ENCODE results near the gene FBXO22.

Gene FBXO22

DNA sequence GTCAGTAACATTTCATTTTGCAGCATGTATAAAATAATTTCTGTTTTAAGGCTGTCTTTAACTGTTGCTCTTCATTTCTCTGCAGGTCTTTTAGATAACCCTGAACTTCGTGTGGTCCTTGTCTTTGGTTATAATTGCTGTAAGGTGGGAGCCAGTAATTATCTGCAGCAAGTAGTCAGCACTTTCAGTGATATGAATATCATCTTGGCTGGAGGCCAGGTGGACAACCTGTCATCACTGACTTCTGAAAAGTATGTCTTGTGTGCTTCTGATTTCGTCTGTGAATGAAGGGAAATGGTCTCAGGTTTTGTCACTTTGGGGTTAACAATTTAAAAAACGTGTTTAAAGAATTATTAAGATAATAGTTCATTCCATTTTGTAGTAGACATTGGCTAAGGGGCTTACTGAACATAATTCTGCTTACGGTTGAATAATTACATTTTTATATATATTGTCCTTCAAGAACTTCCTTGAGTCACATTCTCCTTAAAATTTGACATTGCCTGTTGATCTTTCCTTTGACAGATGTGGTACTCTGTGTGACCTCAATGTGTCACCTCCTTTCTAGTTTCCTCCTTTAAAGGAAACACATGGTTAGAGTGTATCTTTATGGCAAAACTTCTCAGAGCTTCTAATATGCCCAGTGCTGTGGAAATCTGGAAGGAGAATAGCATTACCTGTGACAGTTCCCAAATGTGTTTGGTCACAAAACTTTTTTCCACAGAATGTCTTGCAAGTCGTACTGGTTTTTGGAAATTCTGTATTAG lies 26.3 kb downstream of the FBXO22 start:
- no peak overlapping the region for H3K27ac ChIP-seq (ENCODE audit: low read length)
- no peaks in the 10 kb centered on the region for H3K9me3 ChIP-seq (ENCODE audit: control insufficient read depth, insufficient read depth, low read length)
- peaks cover 9% of the 10 kb centered on the region; the same call in 1 of the 2 replicates for H3K36me3 ChIP-seq (ENCODE audit: control insufficient read depth, insufficient read depth, low read length)
- no peaks in the 10 kb centered on the region for H3K27me3 ChIP-seq (ENCODE audit: control insufficient read depth, insufficient read depth, low read length)
- WGBS (ENCODE audit: insufficient coverage, insufficient read length) = 100% methylated on average over 1 of the region's 5 CpGs
- H3K4me3 ChIP-seq (ENCODE audit: low read length) = no peak overlapping the region
- no peaks in the 10 kb centered on the region; the same call in 1 of the 2 replicates for H3K4me1 ChIP-seq (ENCODE audit: control insufficient read depth, insufficient read depth, low read length)
- DNase-seq (ENCODE audit: low read depth, low spot score) = no peak

DNA sequence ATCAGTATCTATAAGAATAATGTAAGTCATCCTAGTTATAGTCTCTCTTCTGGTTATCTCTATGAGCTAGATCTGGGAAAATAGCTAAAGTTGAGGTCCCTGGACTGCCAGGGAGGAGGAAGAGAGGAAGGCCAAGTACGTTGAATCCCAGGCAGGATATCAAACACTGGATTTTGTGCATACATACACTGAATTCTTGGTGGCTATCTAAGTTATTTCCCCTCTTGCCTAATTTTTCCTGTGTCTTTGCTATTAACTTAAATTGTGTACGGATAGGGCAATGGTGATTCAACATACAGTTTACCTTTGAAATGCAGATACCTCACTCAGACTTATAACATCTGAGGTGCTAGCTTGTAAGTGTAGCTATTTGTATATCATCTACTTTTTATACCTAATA lies 27.2 kb downstream of the FBXO22 start:
- H3K27me3 ChIP-seq (ENCODE audit: control insufficient read depth, insufficient read depth, low read length) = no peaks in the 10 kb centered on the region
- no peak overlapping the region for H3K27ac ChIP-seq (ENCODE audit: low read length)
- H3K4me3 ChIP-seq (ENCODE audit: low read length) = no peak overlapping the region
- no peaks in the 10 kb centered on the region; the same call in 1 of the 2 replicates for H3K4me1 ChIP-seq (ENCODE audit: control insufficient read depth, insufficient read depth, low read length)
- no CpG with 5 or more reads among the region's 2 CpGs for WGBS (ENCODE audit: insufficient coverage, insufficient read length)
- H3K9me3 ChIP-seq (ENCODE audit: control insufficient read depth, insufficient read depth, low read length) = no peaks in the 10 kb centered on the region
- peaks cover 9% of the 10 kb centered on the region; the same call in 1 of the 2 replicates for H3K36me3 ChIP-seq (ENCODE audit: control insufficient read depth, insufficient read depth, low read length)
- DNase-seq (ENCODE audit: low read depth, low spot score) = no peak

DNA sequence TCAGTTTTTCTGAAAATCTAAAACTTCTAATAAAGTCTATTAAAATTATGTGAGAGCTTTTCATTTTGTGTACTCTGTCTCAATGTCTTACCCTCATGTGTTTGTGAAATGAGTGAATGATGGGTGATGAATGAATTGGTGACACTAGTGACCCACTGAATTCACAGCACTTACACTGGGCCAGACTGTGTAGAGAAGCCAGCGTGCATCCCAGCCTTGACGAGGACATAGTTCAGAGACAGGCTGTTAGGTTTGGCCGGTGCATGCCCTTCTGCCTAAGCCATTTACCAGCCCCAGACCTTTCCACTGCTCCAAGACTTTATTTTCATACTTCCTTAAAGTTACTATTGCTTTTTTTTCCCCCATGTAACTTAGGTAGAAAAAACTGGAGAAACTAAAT lies 38.8 kb downstream of the FBXO22 start:
- no peak for DNase-seq (ENCODE audit: low read depth, low spot score)
- Histone ChIP-seq H3K27ac (ENCODE audit: low read length) (no peak overlapping the region), H3K27me3 (ENCODE audit: control insufficient read depth, insufficient read depth, low read length) (no peaks in the 10 kb centered on the region), H3K4me1 (ENCODE audit: control insufficient read depth, insufficient read depth, low read length) (no peaks in the 10 kb centered on the region), H3K4me3 (ENCODE audit: low read length) (no peak overlapping the region), H3K9me3 (ENCODE audit: control insufficient read depth, insufficient read depth, low read length) (no peaks in the 10 kb centered on the region), H3K36me3 (ENCODE audit: control insufficient read depth, insufficient read depth, low read length) (no peaks in the 10 kb centered on the region; the same call in 1 of the 2 replicates)
- no CpG with 5 or more reads among the region's 3 CpGs for WGBS (ENCODE audit: insufficient coverage, insufficient read length)

DNA sequence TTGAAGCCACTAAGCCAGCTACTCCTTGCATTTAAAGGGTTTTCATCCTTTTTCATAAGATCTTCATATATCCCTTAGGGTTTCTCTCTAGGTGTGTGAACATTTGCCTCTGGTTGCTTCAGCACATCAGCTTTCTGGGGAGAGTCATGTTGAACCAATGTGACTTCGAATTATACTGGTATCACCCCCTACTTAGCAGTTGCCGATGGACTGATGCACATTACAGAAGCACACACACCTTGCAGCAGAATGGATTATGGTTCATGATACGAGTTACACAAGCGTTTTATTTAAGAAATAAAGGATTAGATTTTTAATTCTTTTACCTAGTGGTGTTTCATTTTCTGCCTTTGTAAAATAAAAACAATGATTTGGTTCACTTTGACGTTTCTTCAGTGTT lies 39.6 kb downstream of the FBXO22 start:
- WGBS (ENCODE audit: insufficient coverage, insufficient read length) = no CpG with 5 or more reads among the region's 5 CpGs
- no peaks in the 10 kb centered on the region for H3K36me3 ChIP-seq (ENCODE audit: control insufficient read depth, insufficient read depth, low read length)
- H3K27me3 ChIP-seq (ENCODE audit: control insufficient read depth, insufficient read depth, low read length) = no peaks in the 10 kb centered on the region
- no peaks in the 10 kb centered on the region for H3K4me1 ChIP-seq (ENCODE audit: control insufficient read depth, insufficient read depth, low read length)
- H3K4me3 ChIP-seq (ENCODE audit: low read length) = no peak overlapping the region
- H3K9me3 ChIP-seq (ENCODE audit: control insufficient read depth, insufficient read depth, low read length) = no peaks in the 10 kb centered on the region
- no peak overlapping the region for H3K27ac ChIP-seq (ENCODE audit: low read length)
- no peak for DNase-seq (ENCODE audit: low read depth, low spot score)

DNA sequence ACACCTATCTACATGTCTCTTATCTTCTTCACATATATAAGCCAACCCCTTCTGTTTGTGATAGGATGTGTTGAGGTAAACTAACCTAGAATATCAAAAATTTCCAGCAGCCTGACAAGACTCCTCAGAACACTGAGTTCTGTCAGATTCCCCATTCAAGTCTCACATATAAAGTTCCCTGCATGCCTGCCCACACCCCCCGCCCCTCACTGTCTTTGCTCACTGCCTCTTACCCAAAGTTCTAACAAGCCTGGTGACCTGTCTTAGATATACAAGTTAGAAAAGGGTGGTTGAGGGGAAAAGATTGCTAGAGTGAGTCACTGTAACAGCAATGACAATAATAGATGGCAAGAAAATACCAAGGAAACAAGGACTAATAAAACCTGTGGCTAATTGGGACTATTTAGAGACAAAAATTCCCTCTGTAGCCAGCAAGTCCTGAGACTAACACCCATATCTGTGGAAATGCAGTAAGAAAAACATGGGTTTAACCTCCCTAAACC lies 40.1 kb downstream of the FBXO22 start:
- no peaks in the 10 kb centered on the region for H3K36me3 ChIP-seq (ENCODE audit: control insufficient read depth, insufficient read depth, low read length)
- H3K4me1 ChIP-seq (ENCODE audit: control insufficient read depth, insufficient read depth, low read length) = no peaks in the 10 kb centered on the region
- no peak overlapping the region for H3K27ac ChIP-seq (ENCODE audit: low read length)
- H3K9me3 ChIP-seq (ENCODE audit: control insufficient read depth, insufficient read depth, low read length) = no peaks in the 10 kb centered on the region
- H3K4me3 ChIP-seq (ENCODE audit: low read length) = no peak overlapping the region
- no peaks in the 10 kb centered on the region for H3K27me3 ChIP-seq (ENCODE audit: control insufficient read depth, insufficient read depth, low read length)
- WGBS (ENCODE audit: insufficient coverage, insufficient read length) = no CpG with 5 or more reads among the region's 1 CpG
- DNase-seq (ENCODE audit: low read depth, low spot score) = no peak

DNA sequence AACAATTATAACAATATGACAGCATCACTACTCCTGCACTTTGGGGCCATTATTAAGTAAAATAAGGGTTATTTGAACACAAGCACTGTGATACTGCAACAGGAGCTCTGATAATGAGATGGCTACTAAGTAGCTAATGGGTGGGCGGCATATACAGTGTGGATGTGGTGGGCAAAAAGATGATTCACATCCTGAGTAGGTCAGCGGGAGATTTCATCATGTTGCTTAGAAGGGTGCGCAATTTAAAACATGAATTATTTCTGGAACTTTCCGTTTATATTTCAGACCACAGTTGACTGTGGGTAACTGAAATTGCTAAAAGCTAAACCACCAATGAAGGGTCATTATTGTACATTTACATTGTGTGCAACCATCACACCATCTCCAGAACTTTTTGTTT lies 42.3 kb downstream of the FBXO22 start:
- H3K27ac ChIP-seq (ENCODE audit: low read length) = no peak overlapping the region
- no peak overlapping the region for H3K4me3 ChIP-seq (ENCODE audit: low read length)
- no peaks in the 10 kb centered on the region for H3K9me3 ChIP-seq (ENCODE audit: control insufficient read depth, insufficient read depth, low read length)
- no peak for DNase-seq (ENCODE audit: low read depth, low spot score)
- no peaks in the 10 kb centered on the region for H3K36me3 ChIP-seq (ENCODE audit: control insufficient read depth, insufficient read depth, low read length)
- H3K27me3 ChIP-seq (ENCODE audit: control insufficient read depth, insufficient read depth, low read length) = no peaks in the 10 kb centered on the region
- no peaks in the 10 kb centered on the region for H3K4me1 ChIP-seq (ENCODE audit: control insufficient read depth, insufficient read depth, low read length)
- no CpG with 5 or more reads among the region's 4 CpGs for WGBS (ENCODE audit: insufficient coverage, insufficient read length)

DNA sequence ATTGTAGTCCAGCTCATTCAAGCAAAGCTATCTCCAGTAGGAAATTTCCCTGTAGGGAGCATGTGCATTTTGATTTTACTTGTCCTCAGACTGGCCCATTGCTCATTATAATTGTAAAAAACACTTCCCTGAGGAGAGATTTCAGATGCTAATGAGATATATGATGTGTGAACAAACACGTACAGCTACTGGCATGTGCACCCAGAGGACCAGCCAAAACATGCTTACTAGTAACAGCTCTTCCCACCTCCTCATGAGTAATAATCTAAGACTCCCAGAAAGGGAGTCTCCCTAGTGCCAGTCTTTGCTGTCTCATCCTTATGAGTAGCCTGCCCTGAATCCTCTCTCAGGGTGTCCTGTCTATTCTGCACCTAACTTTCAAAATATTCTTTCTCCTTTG lies 43.4 kb downstream of the FBXO22 start:
- DNase-seq (ENCODE audit: low read depth, low spot score) = no peak
- Histone ChIP-seq H3K36me3 (ENCODE audit: control insufficient read depth, insufficient read depth, low read length) (no peaks in the 10 kb centered on the region), H3K27ac (ENCODE audit: low read length) (no peak overlapping the region), H3K9me3 (ENCODE audit: control insufficient read depth, insufficient read depth, low read length) (no peaks in the 10 kb centered on the region), H3K4me1 (ENCODE audit: control insufficient read depth, insufficient read depth, low read length) (no peaks in the 10 kb centered on the region), H3K4me3 (ENCODE audit: low read length) (no peak overlapping the region), H3K27me3 (ENCODE audit: control insufficient read depth, insufficient read depth, low read length) (no peaks in the 10 kb centered on the region)
- WGBS (ENCODE audit: insufficient coverage, insufficient read length) = no CpG with 5 or more reads among the region's 1 CpG

DNA sequence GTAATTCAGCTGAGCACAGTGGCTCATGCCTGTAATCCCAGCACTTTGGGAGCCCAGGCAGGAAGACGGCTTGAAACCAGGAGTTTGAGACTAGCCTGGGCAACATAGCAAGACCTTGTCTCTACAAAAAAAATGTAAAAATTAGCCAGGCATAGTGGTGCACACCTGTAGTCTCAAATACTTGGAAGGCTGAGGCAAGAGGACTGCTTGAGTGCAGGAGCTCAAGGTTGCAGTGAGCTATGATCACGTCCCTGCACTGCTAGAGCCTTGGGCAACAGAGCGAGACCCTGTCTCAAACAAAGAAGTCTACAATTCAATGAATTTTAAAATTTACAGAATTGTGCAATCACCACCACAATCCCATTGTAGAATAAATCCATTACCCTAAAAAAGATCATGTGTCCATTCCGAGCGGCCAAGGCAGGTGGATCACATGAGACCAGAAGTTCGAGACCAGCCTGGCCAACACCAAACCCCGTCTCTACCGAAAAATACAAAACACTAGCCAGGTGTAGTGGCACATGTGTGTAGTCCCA lies 45.2 kb downstream of the FBXO22 start:
- Histone ChIP-seq H3K27me3 (ENCODE audit: control insufficient read depth, insufficient read depth, low read length) (no peaks in the 10 kb centered on the region), H3K4me3 (ENCODE audit: low read length) (no peak overlapping the region), H3K27ac (ENCODE audit: low read length) (no peak overlapping the region), H3K9me3 (ENCODE audit: control insufficient read depth, insufficient read depth, low read length) (no peaks in the 10 kb centered on the region), H3K36me3 (ENCODE audit: control insufficient read depth, insufficient read depth, low read length) (no peaks in the 10 kb centered on the region), H3K4me1 (ENCODE audit: control insufficient read depth, insufficient read depth, low read length) (no peaks in the 10 kb centered on the region)
- DNase-seq (ENCODE audit: low read depth, low spot score) = no peak
- no CpG with 5 or more reads among the region's 8 CpGs for WGBS (ENCODE audit: insufficient coverage, insufficient read length)

DNA sequence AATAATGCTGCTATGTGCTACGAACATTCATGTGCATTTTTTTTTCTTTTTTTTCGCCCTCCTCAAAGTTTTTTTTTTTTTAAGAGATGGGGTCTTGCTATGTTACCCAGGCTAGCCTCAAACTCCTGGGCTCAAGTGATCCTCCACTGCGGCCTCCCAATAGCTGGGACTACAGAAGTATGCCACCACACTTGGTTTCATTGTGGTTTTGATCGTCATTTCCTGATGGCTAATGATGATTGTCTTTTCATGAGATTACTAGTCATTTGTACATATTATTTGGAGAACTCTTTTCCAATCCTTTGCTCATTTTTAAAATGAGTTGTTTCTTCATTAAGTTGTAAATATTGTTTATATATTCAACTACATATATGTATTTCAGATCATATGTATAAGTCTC lies 48.8 kb downstream of the FBXO22 start:
- Histone ChIP-seq H3K27me3 (ENCODE audit: control insufficient read depth, insufficient read depth, low read length) (no peaks in the 10 kb centered on the region), H3K9me3 (ENCODE audit: control insufficient read depth, insufficient read depth, low read length) (no peaks in the 10 kb centered on the region), H3K27ac (ENCODE audit: low read length) (no peak overlapping the region), H3K4me3 (ENCODE audit: low read length) (no peak overlapping the region), H3K36me3 (ENCODE audit: control insufficient read depth, insufficient read depth, low read length) (no peaks in the 10 kb centered on the region), H3K4me1 (ENCODE audit: control insufficient read depth, insufficient read depth, low read length) (no peaks in the 10 kb centered on the region)
- no CpG with 5 or more reads among the region's 4 CpGs for WGBS (ENCODE audit: insufficient coverage, insufficient read length)
- no peak for DNase-seq (ENCODE audit: low read depth, low spot score)

DNA sequence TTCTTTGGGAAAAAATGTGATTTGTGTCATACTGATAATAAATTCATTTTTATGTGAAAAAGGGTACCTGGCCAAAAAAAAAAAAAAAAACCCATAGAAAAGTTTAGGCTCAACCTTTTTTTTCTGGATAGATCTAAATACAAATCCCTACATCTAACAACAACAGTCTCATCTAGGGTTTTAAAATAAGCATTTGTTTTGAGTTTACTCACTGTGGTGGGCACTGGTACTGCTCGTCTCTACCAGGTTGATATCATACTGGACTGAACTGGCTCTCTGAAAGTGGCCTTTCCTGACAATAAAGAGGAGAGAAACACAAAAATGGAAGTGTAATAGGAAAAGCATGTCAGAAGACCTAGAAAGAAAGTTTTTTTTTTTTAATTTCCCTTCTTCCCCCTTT lies 52.0 kb downstream of the FBXO22 start:
- Histone ChIP-seq H3K9me3 (ENCODE audit: control insufficient read depth, insufficient read depth, low read length) (no peaks in the 10 kb centered on the region), H3K27me3 (ENCODE audit: control insufficient read depth, insufficient read depth, low read length) (no peaks in the 10 kb centered on the region), H3K4me3 (ENCODE audit: low read length) (no peak overlapping the region), H3K36me3 (ENCODE audit: control insufficient read depth, insufficient read depth, low read length) (no peaks in the 10 kb centered on the region), H3K27ac (ENCODE audit: low read length) (no peak overlapping the region), H3K4me1 (ENCODE audit: control insufficient read depth, insufficient read depth, low read length) (no peaks in the 10 kb centered on the region)
- WGBS (ENCODE audit: insufficient coverage, insufficient read length) = no CpG with 5 or more reads among the region's 1 CpG
- DNase-seq (ENCODE audit: low read depth, low spot score) = no peak

DNA sequence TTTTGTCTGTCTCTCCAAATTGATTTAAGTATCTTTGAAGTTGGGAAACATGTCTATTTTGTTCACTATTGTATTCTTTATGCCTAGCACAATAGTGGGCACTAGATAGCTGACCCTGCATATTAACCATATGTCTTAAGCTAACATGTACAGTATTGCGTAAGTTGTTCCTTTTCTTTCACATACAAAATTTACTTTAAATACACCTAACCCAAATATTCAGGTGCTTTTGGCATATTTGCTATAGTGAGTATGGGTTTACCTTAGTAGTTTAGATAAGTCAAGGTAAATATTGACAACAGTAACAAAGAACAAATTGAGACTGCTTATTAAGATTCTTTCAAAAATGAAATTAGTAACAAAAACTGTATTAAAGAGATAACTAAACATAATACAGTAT lies 57.7 kb downstream of the FBXO22 start:
- no peak for DNase-seq (ENCODE audit: low read depth, low spot score)

More for the DNA sequence above, 57.7 kb downstream of the FBXO22 start:
- Histone ChIP-seq H3K4me3 (ENCODE audit: low read length) (no peak overlapping the region), H3K27ac (ENCODE audit: low read length) (no peak overlapping the region), H3K27me3 (ENCODE audit: control insufficient read depth, insufficient read depth, low read length) (no peaks in the 10 kb centered on the region), H3K36me3 (ENCODE audit: control insufficient read depth, insufficient read depth, low read length) (no peaks in the 10 kb centered on the region), H3K9me3 (ENCODE audit: control insufficient read depth, insufficient read depth, low read length) (no peaks in the 10 kb centered on the region), H3K4me1 (ENCODE audit: control insufficient read depth, insufficient read depth, low read length) (no peaks in the 10 kb centered on the region)
- no CpG with 5 or more reads among the region's 1 CpG for WGBS (ENCODE audit: insufficient coverage, insufficient read length)

Data from iPS DF 6.9 (cell line).